LoVo (cell line): ENCODE measurements around the gene DDX31.
A peak's percentile ranks its signal among the peaks of the same experiment; 100 is the strongest.

ENCODE experiments used
- DNase-seq: peaks from one replicate; pipeline ENCODE4 v3.0.0-alpha.2; 2016; ENCODE audit warnings: low spot score

Gene DDX31

GRCh38 chr9:132673355-132673754 is 3.6 kb upstream of the DDX31 start:
- DNase-seq, result no peak

GRCh38 chr9:132672413-132672690 is 2.6 kb upstream of the DDX31 start:
- no peak for DNase-seq

GRCh38 chr9:132671620-132672412 is 2.0 kb upstream of the DDX31 start:
- DNase-seq, result no peak

GRCh38 chr9:132670457-132671391 is 941 bp upstream of the DDX31 start, which contains the start of gene GTF3C4:
Gene GTF3C4 (plus strand): TSS chr9:132670464. CDS start chr9:132670599, 135 bp downstream.
- peak; percentile 8 for DNase-seq

GRCh38 chr9:132669319-132669697 is 475 bp downstream of the DDX31 start:
- peak; percentile 66 for DNase-seq

GRCh38 chr9:132663851-132664250 is 5.9 kb downstream of the DDX31 start:
- DNase-seq, result no peak

GRCh38 chr9:132663117-132663516 is 6.7 kb downstream of the DDX31 start:
- no peak for DNase-seq

- DNase-seq, result no peak
Measured at GRCh38 chr9:132662152-132662945, 7.4 kb downstream of the DDX31 start.

- no peak for DNase-seq
Measured at GRCh38 chr9:132656299-132656698, 13.5 kb downstream of the DDX31 start.

GRCh38 chr9:132651259-132651658 is 18.5 kb downstream of the DDX31 start:
- no peak for DNase-seq

GRCh38 chr9:132648685-132649084 is 21.1 kb downstream of the DDX31 start:
- no peak for DNase-seq

GRCh38 chr9:132648283-132648682 is 21.5 kb downstream of the DDX31 start:
- no peak for DNase-seq

GRCh38 chr9:132647806-132648205 is 22.0 kb downstream of the DDX31 start:
- DNase-seq, result no peak

- no peak for DNase-seq
Measured at GRCh38 chr9:132647355-132647754, 22.4 kb downstream of the DDX31 start.

- no peak for DNase-seq
Measured at GRCh38 chr9:132646726-132647125, 23.1 kb downstream of the DDX31 start.

- no peak for DNase-seq
Measured at GRCh38 chr9:132645711-132646110, 24.1 kb downstream of the DDX31 start.

- DNase-seq, result no peak
Measured at GRCh38 chr9:132645306-132645705, 24.5 kb downstream of the DDX31 start.

- DNase-seq, result no peak
Measured at GRCh38 chr9:132644251-132644650, 25.5 kb downstream of the DDX31 start.

GRCh38 chr9:132641216-132641615 is 28.6 kb downstream of the DDX31 start:
- DNase-seq, result no peak

GRCh38 chr9:132639322-132639721 is 30.5 kb downstream of the DDX31 start:
- DNase-seq, result no peak

- no peak for DNase-seq
Measured at GRCh38 chr9:132638240-132638639, 31.5 kb downstream of the DDX31 start.

- no peak for DNase-seq
Measured at GRCh38 chr9:132637801-132638200, 32.0 kb downstream of the DDX31 start.
